ENCODE measurements around the gene FAM9A.
"Not testable (repeated sequence)": the region's sequence is repeated elsewhere in the genome, so short reads cannot be mapped to it uniquely, and the experiment has no call there.

The FAM9A gene

DNA sequence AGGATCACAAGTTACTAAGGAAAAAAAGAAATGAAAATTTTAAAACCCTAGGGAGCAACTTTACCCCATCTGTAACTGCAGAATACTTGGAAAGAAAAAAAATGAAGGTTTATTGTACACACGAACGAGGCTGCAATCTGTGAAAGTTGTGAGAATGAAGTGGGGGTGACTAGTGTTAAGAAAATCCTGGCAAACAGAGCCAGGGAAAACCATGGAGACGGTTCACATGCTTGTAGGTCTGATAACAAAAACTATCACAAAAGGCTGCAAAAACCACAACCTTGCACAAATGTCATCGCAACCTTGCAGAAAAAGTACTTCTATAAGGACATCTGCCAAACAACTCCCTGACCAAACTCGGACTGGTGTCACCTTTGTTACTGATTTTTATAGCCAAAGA is 42.5 kb downstream of the FAM9A start:
- 93% methylated on average over 4 of the region's 5 CpGs for WGBS
- not testable (repeated sequence) for H3K4me3 ChIP-seq (ENCODE audit: low read length); H3K9me3 ChIP-seq (ENCODE audit: insufficient read depth, low read depth, low read length); H3K4me1 ChIP-seq (ENCODE audit: insufficient read depth, low read length); H3K27ac ChIP-seq (ENCODE audit: low read depth, low read length); H3K36me3 ChIP-seq (ENCODE audit: insufficient read depth, low read length); H3K9ac ChIP-seq (ENCODE audit: low read depth, low read length); H3K27me3 ChIP-seq (ENCODE audit: insufficient read depth, low read length)

DNA sequence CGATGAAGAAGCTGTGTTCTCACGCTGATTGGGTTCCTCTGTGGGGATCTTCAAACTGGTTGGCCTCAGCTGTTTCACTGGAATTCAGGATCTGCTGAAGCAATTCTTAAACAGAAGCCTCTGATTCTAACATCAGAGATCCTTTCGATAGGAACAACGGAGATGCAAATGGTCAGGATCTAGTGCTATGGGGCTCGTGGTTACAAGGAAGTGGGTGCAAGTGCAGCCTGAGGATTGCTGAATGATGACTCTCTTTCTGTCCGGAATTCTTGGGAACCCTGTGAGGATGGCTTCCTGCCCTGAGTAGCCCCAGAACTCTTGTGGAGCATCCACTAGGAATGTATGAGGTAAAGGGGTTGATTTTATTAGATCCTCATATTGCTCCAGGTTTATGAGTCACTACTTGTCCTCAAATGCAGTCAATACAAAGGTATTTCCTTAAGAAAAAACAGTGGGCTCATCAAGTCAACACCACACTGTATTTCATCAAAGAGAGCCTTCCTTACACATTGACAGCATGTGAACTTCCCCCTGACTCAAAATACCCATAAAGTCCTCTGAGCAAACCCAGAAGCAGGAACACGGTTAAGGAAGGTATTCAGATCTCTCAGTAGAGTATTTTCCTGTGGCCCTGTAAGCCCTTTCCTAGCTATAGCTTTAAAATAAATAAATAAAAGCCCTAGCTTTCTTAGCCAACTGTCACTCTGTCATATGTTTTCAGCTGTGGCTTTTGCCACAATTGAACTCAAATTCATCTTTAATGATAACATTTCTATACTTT is 43.4 kb downstream of the FAM9A start:
- not testable (repeated sequence) for H3K4me3 ChIP-seq (ENCODE audit: low read length); H3K27me3 ChIP-seq (ENCODE audit: insufficient read depth, low read length); H3K9ac ChIP-seq (ENCODE audit: low read depth, low read length); H3K9me3 ChIP-seq (ENCODE audit: insufficient read depth, low read depth, low read length); H3K4me1 ChIP-seq (ENCODE audit: insufficient read depth, low read length); H3K27ac ChIP-seq (ENCODE audit: low read depth, low read length); H3K36me3 ChIP-seq (ENCODE audit: insufficient read depth, low read length)
- WGBS = 89% methylated on average over 4 of the region's 7 CpGs

DNA sequence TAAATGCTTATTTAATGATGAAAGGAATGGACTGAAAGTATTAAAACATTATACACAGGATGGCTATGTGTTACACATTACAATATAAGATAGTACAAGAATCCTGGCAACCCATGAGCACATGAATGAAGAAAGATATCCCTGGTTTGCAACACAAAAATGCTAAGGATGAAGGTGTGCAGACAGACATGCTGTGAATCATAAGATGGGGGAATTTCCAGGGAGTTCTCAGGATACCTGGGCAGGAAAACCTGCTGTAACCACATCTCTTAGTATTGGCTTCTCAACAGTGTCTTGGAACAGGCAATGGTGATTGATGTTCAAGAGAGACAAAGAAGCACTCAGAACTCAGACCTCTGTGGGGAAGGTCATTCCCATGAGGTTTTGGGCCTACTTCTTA is 45.4 kb downstream of the FAM9A start:
- H3K36me3 ChIP-seq (ENCODE audit: insufficient read depth, low read length) = no peaks in the 10 kb centered on the region
- no peak overlapping the region for H3K27ac ChIP-seq (ENCODE audit: low read depth, low read length)
- no peak overlapping the region for H3K9ac ChIP-seq (ENCODE audit: low read depth, low read length)

DNA sequence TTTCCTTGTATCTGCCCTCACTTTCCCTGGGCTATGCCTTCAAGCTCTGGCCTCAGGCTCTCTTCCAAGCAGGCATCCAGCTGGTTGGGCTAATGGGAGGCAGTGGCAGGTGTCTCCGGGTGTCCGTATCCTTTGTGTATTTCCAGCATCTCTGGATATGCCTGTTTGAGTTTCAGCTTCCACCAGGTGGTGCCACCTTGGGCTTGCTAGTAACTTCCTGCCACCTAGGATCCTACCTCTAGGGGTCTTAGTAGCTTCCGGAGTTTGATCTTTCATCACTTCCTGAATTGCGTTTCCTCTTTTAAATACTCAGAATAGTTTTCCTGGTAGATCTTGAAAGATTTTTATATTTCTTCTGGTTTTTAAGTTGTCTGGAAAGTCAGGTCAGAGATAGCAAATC is 46.1 kb downstream of the FAM9A start:
- no peak overlapping the region for H3K27ac ChIP-seq (ENCODE audit: low read depth, low read length)
- H3K4me3 ChIP-seq (ENCODE audit: low read length) = no peak overlapping the region
- WGBS = 88% methylated on average over 4 of the region's 4 CpGs

More for the DNA sequence above, 45.4 kb downstream of the FAM9A start:
- H3K9me3 ChIP-seq (ENCODE audit: insufficient read depth, low read depth, low read length) = no peaks in the 10 kb centered on the region
- H3K27me3 ChIP-seq (ENCODE audit: insufficient read depth, low read length) = no peaks in the 10 kb centered on the region
- H3K4me3 ChIP-seq (ENCODE audit: low read length) = no peak overlapping the region
- no peaks in the 10 kb centered on the region for H3K4me1 ChIP-seq (ENCODE audit: insufficient read depth, low read length)

DNA sequence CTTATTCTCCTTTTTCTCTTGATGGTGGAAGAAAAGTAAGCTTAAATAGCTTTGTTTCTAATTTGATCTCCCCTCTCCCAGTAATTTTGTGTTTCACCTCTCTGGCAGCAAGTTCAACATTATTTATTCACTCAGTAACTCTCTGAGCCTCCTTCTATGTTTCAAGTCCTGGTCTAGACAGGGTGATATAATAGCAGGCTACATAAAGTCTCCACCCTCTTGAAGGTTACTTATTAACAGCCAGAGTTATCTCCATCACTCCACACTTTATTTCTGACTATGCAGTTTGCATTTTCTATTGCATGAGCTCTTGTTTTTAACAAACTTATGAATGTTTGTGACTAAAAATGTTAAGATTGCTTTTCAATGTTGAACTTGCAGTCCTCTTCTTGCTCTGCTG is 51.5 kb downstream of the FAM9A start:
- H3K4me1 ChIP-seq (ENCODE audit: insufficient read depth, low read length) = no peaks in the 10 kb centered on the region
- H3K36me3 ChIP-seq (ENCODE audit: insufficient read depth, low read length) = no peaks in the 10 kb centered on the region
- H3K27me3 ChIP-seq (ENCODE audit: insufficient read depth, low read length) = no peaks in the 10 kb centered on the region
- no peak overlapping the region for H3K4me3 ChIP-seq (ENCODE audit: low read length)
- H3K27ac ChIP-seq (ENCODE audit: low read depth, low read length) = no peak overlapping the region
- H3K9ac ChIP-seq (ENCODE audit: low read depth, low read length) = no peak overlapping the region
- no peaks in the 10 kb centered on the region for H3K9me3 ChIP-seq (ENCODE audit: insufficient read depth, low read depth, low read length)

More for the DNA sequence above, 46.1 kb downstream of the FAM9A start:
- Histone ChIP-seq H3K9me3 (ENCODE audit: insufficient read depth, low read depth, low read length) (no peaks in the 10 kb centered on the region), H3K36me3 (ENCODE audit: insufficient read depth, low read length) (no peaks in the 10 kb centered on the region), H3K27me3 (ENCODE audit: insufficient read depth, low read length) (no peaks in the 10 kb centered on the region), H3K4me1 (ENCODE audit: insufficient read depth, low read length) (no peaks in the 10 kb centered on the region), H3K9ac (ENCODE audit: low read depth, low read length) (no peak overlapping the region)

DNA sequence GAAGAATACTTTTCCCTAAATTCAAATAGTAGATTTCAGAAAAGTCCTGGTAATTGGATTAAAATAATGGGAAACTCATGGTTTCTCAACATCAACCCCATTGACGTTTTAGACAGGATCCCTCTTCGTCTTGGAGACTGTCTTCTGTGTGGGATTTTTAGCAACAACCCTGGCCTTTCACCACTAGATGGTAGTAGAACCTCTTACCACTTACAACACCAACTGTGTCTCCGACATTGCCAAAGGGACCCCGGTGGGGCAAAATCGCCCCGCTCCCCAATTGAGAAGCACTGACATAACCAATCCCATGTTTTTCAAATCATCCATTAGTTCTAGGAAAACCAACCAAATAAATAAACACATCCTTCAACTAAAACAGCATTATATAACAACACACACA is 52.3 kb downstream of the FAM9A start:
- Histone ChIP-seq H3K4me3 (ENCODE audit: low read length) (no peak overlapping the region), H3K9ac (ENCODE audit: low read depth, low read length) (no peak overlapping the region), H3K27me3 (ENCODE audit: insufficient read depth, low read length) (no peaks in the 10 kb centered on the region), H3K9me3 (ENCODE audit: insufficient read depth, low read depth, low read length) (no peaks in the 10 kb centered on the region), H3K4me1 (ENCODE audit: insufficient read depth, low read length) (no peaks in the 10 kb centered on the region), H3K36me3 (ENCODE audit: insufficient read depth, low read length) (no peaks in the 10 kb centered on the region), H3K27ac (ENCODE audit: low read depth, low read length) (no peak overlapping the region)
- 19% methylated on average over 6 of the region's 6 CpGs for WGBS

DNA sequence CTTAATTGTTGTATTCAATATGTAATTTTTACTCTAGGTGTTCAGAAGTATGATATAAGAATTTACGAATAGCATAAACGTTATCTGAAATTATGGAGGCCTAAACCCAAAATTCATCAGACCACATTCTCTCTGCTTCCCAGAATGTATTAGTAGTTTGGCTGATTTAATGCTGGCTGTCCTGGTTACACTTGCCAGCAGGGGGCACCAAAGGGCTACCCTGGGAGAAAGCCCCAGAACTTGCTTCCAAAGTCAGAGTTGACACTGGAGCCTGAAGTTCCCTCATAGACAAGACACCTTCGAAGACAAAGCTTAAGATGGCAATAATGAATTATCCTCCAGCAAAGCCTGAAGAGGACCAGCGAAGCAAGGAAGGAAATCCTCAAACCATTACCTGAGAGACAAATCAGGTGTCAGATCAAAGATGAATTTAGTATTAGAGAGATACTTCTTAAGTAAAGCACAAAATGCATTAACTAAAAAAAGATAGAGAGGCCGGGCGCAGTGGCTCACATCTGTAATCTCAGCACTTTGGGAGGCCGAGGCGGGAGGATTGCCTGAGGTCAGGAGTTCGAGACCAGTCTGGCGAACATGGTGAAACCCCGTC is 58.0 kb downstream of the FAM9A start:
- no peaks in the 10 kb centered on the region for H3K27me3 ChIP-seq (ENCODE audit: insufficient read depth, low read length)
- H3K9me3 ChIP-seq (ENCODE audit: insufficient read depth, low read depth, low read length) = no peaks in the 10 kb centered on the region
- no peak overlapping the region for H3K27ac ChIP-seq (ENCODE audit: low read depth, low read length)
- H3K9ac ChIP-seq (ENCODE audit: low read depth, low read length) = no peak overlapping the region
- no peaks in the 10 kb centered on the region for H3K36me3 ChIP-seq (ENCODE audit: insufficient read depth, low read length)
- H3K4me3 ChIP-seq (ENCODE audit: low read length) = no peak overlapping the region
- H3K4me1 ChIP-seq (ENCODE audit: insufficient read depth, low read length) = peaks cover 2% of the 10 kb centered on the region; the same call in 1 of the 2 replicates
- 91% methylated on average over 5 of the region's 11 CpGs for WGBS

DNA sequence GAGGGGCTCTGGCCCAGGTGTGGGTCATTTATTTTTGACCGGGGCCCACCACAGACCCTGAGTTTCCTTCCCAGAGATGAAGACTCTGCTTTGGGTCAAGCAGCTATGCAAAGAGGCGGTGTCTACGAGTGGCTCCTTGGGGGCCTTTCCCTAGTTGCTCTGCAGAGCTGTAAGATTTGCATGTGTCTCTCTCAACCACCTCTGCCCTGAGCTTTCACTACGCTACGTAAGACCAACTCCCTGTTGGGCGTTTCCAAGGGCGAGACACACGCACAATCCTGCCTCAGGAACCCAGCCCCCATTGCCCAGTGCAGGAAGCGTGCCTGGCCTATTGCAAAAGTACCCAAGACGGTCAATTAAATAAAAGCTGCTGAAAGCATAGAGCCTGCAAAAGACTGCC is 59.2 kb downstream of the FAM9A start:
- Histone ChIP-seq H3K27ac (ENCODE audit: low read depth, low read length) (no peak overlapping the region), H3K4me1 (ENCODE audit: insufficient read depth, low read length) (peaks cover 4% of the 10 kb centered on the region; the same call in 1 of the 2 replicates), H3K36me3 (ENCODE audit: insufficient read depth, low read length) (no peaks in the 10 kb centered on the region), H3K4me3 (ENCODE audit: low read length) (no peak overlapping the region), H3K27me3 (ENCODE audit: insufficient read depth, low read length) (no peaks in the 10 kb centered on the region), H3K9me3 (ENCODE audit: insufficient read depth, low read depth, low read length) (no peaks in the 10 kb centered on the region), H3K9ac (ENCODE audit: low read depth, low read length) (no peak overlapping the region)
- 92% methylated on average over 10 of the region's 10 CpGs for WGBS

Measured in HUES64 (cell line).